Skin of body (tissue), 2 donors: Measurements from ENCODE around the gene GET3. TPM values are rescaled to one million over a fixed set of nuclear protein-coding genes. Genes with fewer than 3 reads are reported as not detected.
A peak's percentile ranks its signal among the peaks of the same experiment; 100 is the strongest.

Experiments
- DNase-seq: peaks from one replicate; lab custom pipeline; 2025; lab: John Stamatoyannopoulos, UW
- total RNA-seq: library from RNA; depleted of rRNA; stranded (reverse); fragments of >200 nt; gene quantifications from one replicate; pipeline ENCODE4 v1.2.3, GENCODE V29; 2014

Gene GET3
- total RNA-seq, 1 donor from 2014 or later = 36.6 TPM

- DNase-seq = no peak
Measured at GRCh38 chr19:12750851-12751250, 13.6 kb downstream of the GET3 start.

- DNase-seq = no peak
Measured at GRCh38 chr19:12751635-12752034, 14.3 kb downstream of the GET3 start, which contains the start of gene BEST2. Gene BEST2, plus strand, starts transcription at chr19:12751791. Its CDS starts 802 bp downstream, at chr19:12752593.

GRCh38 chr19:12752056-12752781, 14.9 kb downstream of the GET3 start:
- DNase-seq = no peak

- DNase-seq = no peak
Measured at GRCh38 chr19:12754465-12755196, 17.3 kb downstream of the GET3 start.

GRCh38 chr19:12756150-12756883, 19.0 kb downstream of the GET3 start:
- no peak for DNase-seq

- peak; percentile 31 for DNase-seq
Measured at GRCh38 chr19:12757544-12758274, 20.4 kb downstream of the GET3 start.

- DNase-seq = no peak
Measured at GRCh38 chr19:12759686-12760085, 22.4 kb downstream of the GET3 start.

- no peak for DNase-seq
Measured at GRCh38 chr19:12763100-12763499, 25.8 kb downstream of the GET3 start.

GRCh38 chr19:12764698-12765097, 27.4 kb downstream of the GET3 start:
- no peak for DNase-seq

- DNase-seq = peak; percentile 70
Measured at GRCh38 chr19:12766051-12766521, 28.8 kb downstream of the GET3 start.

GRCh38 chr19:12767150-12767549, 29.9 kb downstream of the GET3 start:
- no peak for DNase-seq

GRCh38 chr19:12767666-12768065, 30.4 kb downstream of the GET3 start:
- no peak for DNase-seq

GRCh38 chr19:12769689-12770088, 32.4 kb downstream of the GET3 start:
- no peak for DNase-seq

GRCh38 chr19:12770922-12771321, 33.6 kb downstream of the GET3 start:
- no peak for DNase-seq

- no peak for DNase-seq
Measured at GRCh38 chr19:12772323-12772722, 35.0 kb downstream of the GET3 start.

- DNase-seq = no peak
Measured at GRCh38 chr19:12773571-12773970, 36.3 kb downstream of the GET3 start.

- DNase-seq = no peak
Measured at GRCh38 chr19:12774588-12775555, 37.6 kb downstream of the GET3 start, which contains the start of gene HOOK2. Gene HOOK2, minus strand, starts transcription at chr19:12775552. Its CDS starts 103 bp downstream, at chr19:12775449.

GRCh38 chr19:12777217-12778016, 40.1 kb downstream of the GET3 start:
- peak; percentile 68 for DNase-seq
